Natural killer cell treated with Interleukin-12 subunit alpha and Interleukin-12 subunit beta and Interleukin-15 and Interleukin-18, amount 100 ng/mL, for 72 hours (primary cell): ENCODE measurements around the gene CYRIA. TPM values are rescaled to one million over a fixed set of nuclear protein-coding genes. Genes with fewer than 3 reads are reported as not detected.

Experiments used
- ATAC-seq, 2 donors: fragments of 150-1000 bp; cut with Tn5 transposase in 1 of 2; sonication (Bioruptor Pico), chemical (Tn5 transposase) in 1 of 2; 2 replicates each; pipeline ENCODE4 v1.10.0; 2021
- DNase-seq: peaks from one replicate; pipeline ENCODE4 v3.0.0; 2022; ENCODE audit warnings: low spot score
- H3K27ac Mint-ChIP-seq, 2 donors: 1 replicate in 1 of 2; 2 replicates in 1 of 2; pipeline ENCODE4 v1.8.0; 2022; ENCODE audit warnings: mixed read lengths in 2 of 2, mild to moderate bottlenecking in 1 of 2, moderate library complexity in 1 of 2
- H3K27me3 Mint-ChIP-seq, 2 donors: 1 replicate in 1 of 2; 2 replicates in 1 of 2; pipeline ENCODE4 v1.8.0; 2022; ENCODE audit warnings: mixed read lengths in 2 of 2
- H3K36me3 Mint-ChIP-seq: one replicate; pipeline ENCODE4 v1.8.0; 2022; ENCODE audit warnings: mixed read lengths
- H3K4me1 Mint-ChIP-seq, 2 donors: 1 replicate in 1 of 2; 2 replicates in 1 of 2; pipeline ENCODE4 v1.8.0; 2022; ENCODE audit warnings: low read depth in 2 of 2, mixed read lengths in 2 of 2, mild to moderate bottlenecking in 1 of 2
- H3K4me3 Mint-ChIP-seq: one replicate; pipeline ENCODE4 v1.8.0; 2022; ENCODE audit warnings: mixed read lengths
- H3K9me3 Mint-ChIP-seq: 2 replicates; pipeline ENCODE4 v1.8.0; 2022; ENCODE audit warnings: mixed read lengths
- total RNA-seq, 2 donors: library from RNA; stranded (reverse); gene quantifications; one replicate each; pipeline ENCODE4 v1.2.3, GENCODE V29; 2022

The CYRIA gene
- total RNA-seq, 2 donors from 2014 or later = 5.1 to 13.3 TPM

- DNase-seq (no peak), ATAC-seq (no peak)
- H3K4me3 Mint-ChIP-seq = no peak overlapping the region
- H3K27me3 Mint-ChIP-seq = no peaks in the 10 kb centered on the region
- peaks cover 51 to 72% of the 10 kb centered on the region in 2 donors for H3K4me1 Mint-ChIP-seq
- H3K9me3 Mint-ChIP-seq = no peaks in the 10 kb centered on the region
- H3K36me3 Mint-ChIP-seq = no peaks in the 10 kb centered on the region
- no peak overlapping the region for H3K27ac Mint-ChIP-seq
Observed at GRCh38 chr2:16640001-16640700, 25.5 kb downstream of the CYRIA start.

- Mint-ChIP-seq H3K4me3 (no peak overlapping the region), H3K27ac (peak overlapping the region in 1 of 2 donors; percentile 77), H3K4me1 (peaks cover 56 to 72% of the 10 kb centered on the region in 2 donors), H3K36me3 (no peaks in the 10 kb centered on the region), H3K9me3 (no peaks in the 10 kb centered on the region), H3K27me3 (no peaks in the 10 kb centered on the region)
- ATAC-seq (no peak), DNase-seq (no peak)
Observed at GRCh38 chr2:16639431-16639830, 26.2 kb downstream of the CYRIA start.

- peak overlapping the region in 1 of 2 donors; percentile 77 for H3K27ac Mint-ChIP-seq
- no peaks in the 10 kb centered on the region for H3K36me3 Mint-ChIP-seq
- no peak for DNase-seq
- H3K4me1 Mint-ChIP-seq = peaks cover 61 to 67% of the 10 kb centered on the region in 2 donors
- no peaks in the 10 kb centered on the region for H3K9me3 Mint-ChIP-seq
- no peaks in the 10 kb centered on the region for H3K27me3 Mint-ChIP-seq
- no peak for ATAC-seq
- no peak overlapping the region for H3K4me3 Mint-ChIP-seq
Observed at GRCh38 chr2:16638946-16639345, 26.7 kb downstream of the CYRIA start.

- DNase-seq (no peak), ATAC-seq (no peak)
- Mint-ChIP-seq H3K27ac (no peak overlapping the region), H3K36me3 (no peaks in the 10 kb centered on the region), H3K4me3 (no peak overlapping the region), H3K9me3 (no peaks in the 10 kb centered on the region), H3K4me1 (peaks cover 61 to 63% of the 10 kb centered on the region in 2 donors), H3K27me3 (no peaks in the 10 kb centered on the region)
Observed at GRCh38 chr2:16637304-16637703, 28.3 kb downstream of the CYRIA start.

- H3K27ac Mint-ChIP-seq = peak overlapping the region; percentile 21 to 57
- DNase-seq (no peak), ATAC-seq (peak; percentile 61 to 75)
- H3K36me3 Mint-ChIP-seq = no peaks in the 10 kb centered on the region
- H3K9me3 Mint-ChIP-seq = no peaks in the 10 kb centered on the region
- no peaks in the 10 kb centered on the region for H3K27me3 Mint-ChIP-seq
- H3K4me1 Mint-ChIP-seq = peaks cover 55 to 62% of the 10 kb centered on the region in 2 donors
- peak overlapping the region; percentile 34 for H3K4me3 Mint-ChIP-seq
Observed at GRCh38 chr2:16635791-16636699, 29.6 kb downstream of the CYRIA start.

GRCh38 chr2:16633621-16634430 is 31.8 kb downstream of the CYRIA start:
- H3K9me3 Mint-ChIP-seq = no peaks in the 10 kb centered on the region
- no peaks in the 10 kb centered on the region for H3K27me3 Mint-ChIP-seq
- peaks cover 70 to 75% of the 10 kb centered on the region in 2 donors for H3K4me1 Mint-ChIP-seq
- DNase-seq (no peak), ATAC-seq (no peak)
- no peak overlapping the region for H3K27ac Mint-ChIP-seq
- H3K4me3 Mint-ChIP-seq = no peak overlapping the region
- no peaks in the 10 kb centered on the region for H3K36me3 Mint-ChIP-seq

- no peak for DNase-seq
- no peaks in the 10 kb centered on the region for H3K9me3 Mint-ChIP-seq
- peak overlapping the region in 1 of 2 donors; percentile 41 for H3K27ac Mint-ChIP-seq
- no peak for ATAC-seq
- H3K4me3 Mint-ChIP-seq = no peak overlapping the region
- no peaks in the 10 kb centered on the region for H3K36me3 Mint-ChIP-seq
- peaks cover 71 to 76% of the 10 kb centered on the region in 2 donors for H3K4me1 Mint-ChIP-seq
- no peaks in the 10 kb centered on the region for H3K27me3 Mint-ChIP-seq
Observed at GRCh38 chr2:16632598-16632997, 33.0 kb downstream of the CYRIA start.

GRCh38 chr2:16630463-16630862 is 35.2 kb downstream of the CYRIA start:
- ATAC-seq (no peak), DNase-seq (no peak)
- Mint-ChIP-seq H3K27ac (peak overlapping the region in 1 of 2 donors; percentile 56), H3K27me3 (no peaks in the 10 kb centered on the region), H3K4me1 (peaks cover 72 to 84% of the 10 kb centered on the region in 2 donors), H3K4me3 (no peak overlapping the region), H3K36me3 (no peaks in the 10 kb centered on the region), H3K9me3 (no peaks in the 10 kb centered on the region)

GRCh38 chr2:16629770-16630169 is 35.9 kb downstream of the CYRIA start:
- Mint-ChIP-seq H3K4me3 (no peak overlapping the region), H3K27ac (peak overlapping the region; percentile 35 to 56), H3K4me1 (peaks cover 72 to 84% of the 10 kb centered on the region in 2 donors), H3K36me3 (no peaks in the 10 kb centered on the region), H3K27me3 (no peaks in the 10 kb centered on the region), H3K9me3 (no peaks in the 10 kb centered on the region)
- DNase-seq = no peak
- no peak for ATAC-seq

- Mint-ChIP-seq H3K27ac (peak overlapping the region; percentile 35 to 56), H3K4me3 (peak overlapping the region; percentile 32), H3K9me3 (no peaks in the 10 kb centered on the region), H3K36me3 (no peaks in the 10 kb centered on the region), H3K27me3 (no peaks in the 10 kb centered on the region), H3K4me1 (peaks cover 78 to 83% of the 10 kb centered on the region in 2 donors)
- no peak for DNase-seq
- ATAC-seq = no peak
Observed at GRCh38 chr2:16629044-16629443, 36.6 kb downstream of the CYRIA start.

- Mint-ChIP-seq H3K4me1 (peaks cover 83 to 84% of the 10 kb centered on the region in 2 donors), H3K27me3 (no peaks in the 10 kb centered on the region), H3K27ac (peak overlapping the region in 1 of 2 donors; percentile 56), H3K36me3 (no peaks in the 10 kb centered on the region), H3K9me3 (no peaks in the 10 kb centered on the region), H3K4me3 (no peak overlapping the region)
- DNase-seq = no peak
- peak; percentile 74 to 85 for ATAC-seq
Observed at GRCh38 chr2:16628314-16628713, 37.3 kb downstream of the CYRIA start.

- Mint-ChIP-seq H3K4me3 (peak overlapping the region; percentile 13), H3K27me3 (no peaks in the 10 kb centered on the region), H3K4me1 (peaks cover 90 to 91% of the 10 kb centered on the region in 2 donors), H3K9me3 (no peaks in the 10 kb centered on the region), H3K36me3 (peaks cover 4% of the 10 kb centered on the region), H3K27ac (peak overlapping the region; percentile 68 to 89)
- no peak for ATAC-seq
- no peak for DNase-seq
Observed at GRCh38 chr2:16626997-16627605, 38.5 kb downstream of the CYRIA start.

- peaks cover 4% of the 10 kb centered on the region for H3K36me3 Mint-ChIP-seq
- H3K4me1 Mint-ChIP-seq = peaks cover 91 to 93% of the 10 kb centered on the region in 2 donors
- no peaks in the 10 kb centered on the region for H3K9me3 Mint-ChIP-seq
- H3K27ac Mint-ChIP-seq = peak overlapping the region; percentile 75 to 89
- H3K4me3 Mint-ChIP-seq = peak overlapping the region; percentile 13
- ATAC-seq (no peak), DNase-seq (no peak)
- no peaks in the 10 kb centered on the region for H3K27me3 Mint-ChIP-seq
Observed at GRCh38 chr2:16626497-16626896, 39.1 kb downstream of the CYRIA start.
